Mesendoderm (in vitro differentiated cells): ENCODE results near the gene ARL14.

Experiments
- DNase-seq: peaks from one replicate; pipeline ENCODE4 v3.0.0; 2013
- H2AK5ac ChIP-seq: 2 replicates; pipeline ENCODE4 v1.6.1; 2013; ENCODE audit warnings: low read length, inconsistent platforms
- H2BK120ac ChIP-seq: 2 replicates; pipeline ENCODE4 v1.6.1; 2013; ENCODE audit warnings: low read depth, mild to moderate bottlenecking, low read length, moderate library complexity, mixed read lengths
- H2BK15ac ChIP-seq: replicated peaks from 2 replicates; pipeline ENCODE4 v1.6.1; 2013; ENCODE audit warnings: low read depth, mild to moderate bottlenecking, moderate library complexity
- H2BK5ac ChIP-seq: 2 replicates; pipeline ENCODE4 v1.6.1; 2013; ENCODE audit warnings: low read length, inconsistent platforms
- H3K18ac ChIP-seq: 2 replicates; pipeline ENCODE4 v1.6.1; 2013; ENCODE audit warnings: mild to moderate bottlenecking, low read length, mixed read lengths
- H3K23ac ChIP-seq: one replicate; pipeline ENCODE4 v1.6.1; 2013; ENCODE audit warnings: low read length
- H3K27ac ChIP-seq: 2 replicates; pipeline ENCODE4 v1.5.1; 2013; ENCODE audit warnings: low read depth, mild to moderate bottlenecking, inconsistent platforms, low read length, moderate library complexity
- H3K27me3 ChIP-seq: 2 replicates; pipeline ENCODE4 v1.6.1; 2013; ENCODE audit warnings: low read length, control low read depth, mild to moderate bottlenecking, inconsistent platforms; ENCODE audit not compliant: insufficient read depth, poor library complexity
- H3K36me3 ChIP-seq: 2 replicates; pipeline ENCODE4 v1.6.1; 2013; ENCODE audit warnings: low read length, inconsistent platforms; ENCODE audit not compliant: control insufficient read depth, insufficient read depth
- H3K4ac ChIP-seq: one replicate; pipeline ENCODE4 v1.6.1; 2013; ENCODE audit warnings: low read depth, mild to moderate bottlenecking, low read length, moderate library complexity
- H3K4me1 ChIP-seq: 2 replicates; pipeline ENCODE4 v1.6.1; 2013; ENCODE audit warnings: low read depth, low read length, inconsistent platforms; ENCODE audit not compliant: control insufficient read depth
- H3K4me2 ChIP-seq: 2 replicates; pipeline ENCODE4 v1.6.1; 2013; ENCODE audit warnings: low read length
- H3K4me3 ChIP-seq: 2 replicates; pipeline ENCODE4 v1.5.1; 2013; ENCODE audit warnings: mild to moderate bottlenecking, low read length
- H3K56ac ChIP-seq: one replicate; pipeline ENCODE4 v1.6.1; 2013; ENCODE audit warnings: low read length
- H3K79me1 ChIP-seq: 2 replicates; pipeline ENCODE4 v1.6.1; 2013; ENCODE audit warnings: low read length, inconsistent platforms
- H3K79me2 ChIP-seq: 2 replicates; pipeline ENCODE4 v1.6.1; 2013; ENCODE audit warnings: mild to moderate bottlenecking, low read length; ENCODE audit not compliant: control insufficient read depth, insufficient read depth
- H3K9ac ChIP-seq: 2 replicates; pipeline ENCODE4 v1.6.1; 2013; ENCODE audit warnings: low read length, inconsistent platforms
- H4K5ac ChIP-seq: one replicate; pipeline ENCODE4 v1.6.1; 2013; ENCODE audit warnings: low read length
- H4K8ac ChIP-seq: one replicate; pipeline ENCODE4 v1.6.1; 2013; ENCODE audit warnings: low read depth, mild to moderate bottlenecking, control low read depth, low read length, moderate library complexity
- WGBS: extraction: QIAGEN DNeasy Blood & Tissue Kit; methylation state at CpG from one replicate; pipeline ENCODE4 v1.1.7; 2013; ENCODE audit warnings: low lambda C conversion rate, missing lambda C conversion rate; ENCODE audit not compliant: insufficient coverage; ENCODE audit errors: extremely low coverage; 5-methylcytosine and 5-hydroxymethylcytosine counted together

Gene ARL14

DNA sequence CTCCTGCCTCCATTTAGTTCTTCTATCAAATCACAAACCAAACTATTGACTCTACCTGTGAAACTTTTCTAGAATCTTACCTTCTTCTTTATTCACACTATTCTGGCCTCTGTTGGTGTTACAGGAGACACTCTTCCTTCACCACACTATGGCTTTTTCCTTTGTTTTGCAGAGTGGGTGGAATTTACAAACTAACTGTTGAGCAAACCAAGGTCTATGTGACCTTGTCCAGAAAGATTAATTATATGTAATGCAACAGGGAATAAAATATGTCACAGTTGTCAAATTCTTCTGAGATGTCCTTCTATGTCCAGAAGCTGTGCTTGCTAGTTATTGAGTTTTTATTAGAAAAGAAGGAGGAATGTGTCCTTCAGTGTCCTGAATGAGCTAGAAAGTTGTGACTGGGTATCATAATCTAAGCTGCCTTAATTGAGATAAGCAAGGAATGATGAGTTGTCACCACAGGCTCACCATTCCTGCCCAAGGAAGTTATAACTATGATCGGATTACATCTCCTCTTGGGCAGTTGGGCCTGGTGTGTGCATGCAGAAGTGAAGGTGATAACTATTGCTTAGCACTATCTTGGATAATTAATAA, 21.7 kb downstream of the ARL14 start:
- no peak overlapping the region for H3K4ac ChIP-seq
- peak; percentile 67 for DNase-seq
- H3K4me2 ChIP-seq = no peak overlapping the region
- no peak overlapping the region for H3K18ac ChIP-seq
- no peak overlapping the region for H4K8ac ChIP-seq
- no peak overlapping the region for H2AK5ac ChIP-seq
- no peak overlapping the region for H3K23ac ChIP-seq
- no peaks in the 10 kb centered on the region for H3K79me2 ChIP-seq
- H3K36me3 ChIP-seq = no peaks in the 10 kb centered on the region
- no peak overlapping the region for H4K5ac ChIP-seq
- no peaks in the 10 kb centered on the region for H3K27me3 ChIP-seq
- WGBS = no CpG with 5 or more reads among the region's 1 CpG
- H3K27ac ChIP-seq = no peak overlapping the region
- H3K9ac ChIP-seq = no peak overlapping the region
- H2BK120ac ChIP-seq = no peak overlapping the region
- no peak overlapping the region for H3K56ac ChIP-seq
- no peaks in the 10 kb centered on the region for H3K79me1 ChIP-seq
- no peak overlapping the region for H3K4me3 ChIP-seq
- peaks cover 8% of the 10 kb centered on the region for H3K4me1 ChIP-seq
- H2BK5ac ChIP-seq = no peak overlapping the region
- no peak overlapping the region for H2BK15ac ChIP-seq

DNA sequence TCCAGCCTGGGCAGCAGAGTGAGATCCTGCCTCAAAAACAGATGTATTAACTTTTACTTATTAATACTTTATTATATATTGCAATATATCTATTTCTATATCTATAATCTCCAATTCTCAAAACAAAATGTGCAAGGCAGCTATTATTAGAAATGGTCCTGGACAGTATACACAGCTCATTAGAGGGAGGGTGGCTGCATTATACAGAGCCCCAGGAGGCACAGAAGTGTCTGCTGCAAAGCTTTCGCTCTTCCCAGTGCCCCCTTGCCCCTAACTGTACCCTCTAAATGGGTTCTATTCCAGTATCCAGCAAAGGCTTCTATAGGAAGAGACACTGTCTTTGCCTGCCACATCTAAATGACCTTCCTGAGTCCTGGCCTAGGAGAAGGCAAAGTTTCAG, 24.5 kb downstream of the ARL14 start:
- Histone ChIP-seq H3K23ac (no peak overlapping the region), H4K5ac (no peak overlapping the region), H3K27me3 (no peaks in the 10 kb centered on the region), H2BK120ac (no peak overlapping the region), H3K4me2 (no peak overlapping the region), H3K4me1 (peaks cover 2% of the 10 kb centered on the region), H3K4me3 (no peak overlapping the region), H3K79me1 (no peaks in the 10 kb centered on the region), H3K4ac (no peak overlapping the region), H3K79me2 (no peaks in the 10 kb centered on the region), H3K36me3 (no peaks in the 10 kb centered on the region), H2AK5ac (no peak overlapping the region), H3K27ac (no peak overlapping the region), H3K9ac (no peak overlapping the region), H2BK15ac (no peak overlapping the region), H4K8ac (no peak overlapping the region), H2BK5ac (no peak overlapping the region), H3K18ac (no peak overlapping the region), H3K56ac (no peak overlapping the region)
- DNase-seq = no peak
- no CpG with 5 or more reads among the region's 1 CpG for WGBS

- Histone ChIP-seq H3K4ac (no peak overlapping the region), H4K5ac (no peak overlapping the region), H4K8ac (no peak overlapping the region), H2BK15ac (no peak overlapping the region), H2BK120ac (no peak overlapping the region), H3K18ac (no peak overlapping the region), H2BK5ac (no peak overlapping the region), H3K9ac (no peak overlapping the region), H3K27me3 (no peaks in the 10 kb centered on the region), H3K27ac (no peak overlapping the region), H3K36me3 (no peaks in the 10 kb centered on the region), H3K56ac (no peak overlapping the region), H3K4me1 (peaks cover 2% of the 10 kb centered on the region), H3K4me3 (no peak overlapping the region), H3K79me1 (no peaks in the 10 kb centered on the region), H2AK5ac (no peak overlapping the region), H3K23ac (no peak overlapping the region), H3K4me2 (no peak overlapping the region), H3K79me2 (no peaks in the 10 kb centered on the region)
- no CpG with 5 or more reads among the region's 1 CpG for WGBS
- no peak for DNase-seq
These were observed 25.3 kb downstream of the ARL14 start for GRCh38 chr3:160702290-160702689.

- no peak for DNase-seq
- no peaks in the 10 kb centered on the region for H3K36me3 ChIP-seq
- H2BK15ac ChIP-seq = no peak overlapping the region
- no peak overlapping the region for H3K18ac ChIP-seq
- no peaks in the 10 kb centered on the region for H3K27me3 ChIP-seq
- no peak overlapping the region for H3K9ac ChIP-seq
- no peak overlapping the region for H2AK5ac ChIP-seq
- H3K56ac ChIP-seq = no peak overlapping the region
- H4K5ac ChIP-seq = no peak overlapping the region
- no peaks in the 10 kb centered on the region for H3K79me2 ChIP-seq
- no peaks in the 10 kb centered on the region for H3K79me1 ChIP-seq
- H3K4me2 ChIP-seq = no peak overlapping the region
- no peak overlapping the region for H4K8ac ChIP-seq
- H3K4me1 ChIP-seq = no peaks in the 10 kb centered on the region
- no peak overlapping the region for H2BK120ac ChIP-seq
- H3K4me3 ChIP-seq = no peak overlapping the region
- no peak overlapping the region for H3K27ac ChIP-seq
- H3K4ac ChIP-seq = no peak overlapping the region
- H2BK5ac ChIP-seq = no peak overlapping the region
- no peak overlapping the region for H3K23ac ChIP-seq
- no CpG with 5 or more reads among the region's 2 CpGs for WGBS
These were observed 27.0 kb downstream of the ARL14 start for GRCh38 chr3:160703974-160704373.

- Histone ChIP-seq H3K4ac (no peak overlapping the region), H3K9ac (no peak overlapping the region), H2BK15ac (no peak overlapping the region), H3K36me3 (no peaks in the 10 kb centered on the region), H2BK5ac (no peak overlapping the region), H3K4me1 (no peaks in the 10 kb centered on the region), H2AK5ac (no peak overlapping the region), H4K8ac (no peak overlapping the region), H3K23ac (no peak overlapping the region), H3K4me3 (no peak overlapping the region), H3K18ac (no peak overlapping the region), H4K5ac (no peak overlapping the region), H3K79me1 (no peaks in the 10 kb centered on the region), H3K27me3 (no peaks in the 10 kb centered on the region), H3K4me2 (no peak overlapping the region), H2BK120ac (no peak overlapping the region), H3K79me2 (no peaks in the 10 kb centered on the region), H3K27ac (no peak overlapping the region), H3K56ac (no peak overlapping the region)
- peak; percentile 57 for DNase-seq
- no CpG with 5 or more reads among the region's 4 CpGs for WGBS
These were observed 30.3 kb downstream of the ARL14 start for GRCh38 chr3:160707187-160707794.
